AG09309 (cell line): ENCODE measurements around the gene BRAP.
"Not testable (repeated sequence)": the region's sequence is repeated elsewhere in the genome, so short reads cannot be mapped to it uniquely, and the experiment has no call there.

ENCODE experiments used
- DNase-seq: peaks from one replicate; pipeline ENCODE4 v3.0.0-alpha.2; 2010; ENCODE audit warnings: low read depth
- H3K4me3 ChIP-seq: 2 replicates; pipeline ENCODE4 v1.5.1; 2011; ENCODE audit warnings: mild to moderate bottlenecking, low read depth, low read length, moderate library complexity; ENCODE audit not compliant: control insufficient read depth
- CTCF ChIP-seq: IDR thresholded peaks from 2 replicates; pipeline ENCODE4 v1.5.1; 2011; ENCODE audit warnings: mild to moderate bottlenecking, low read depth, low read length, inconsistent platforms; ENCODE audit not compliant: insufficient read depth, control insufficient read depth; ENCODE audit errors: missing control alignments

BRAP gene

GRCh38 chr12:111720457-111720856, 34.7 kb upstream of the BRAP start:
- DNase-seq, result no peak
- H3K4me3 ChIP-seq, result no peak overlapping the region
- no peak for TF ChIP-seq CTCF

GRCh38 chr12:111719316-111719715, 33.6 kb upstream of the BRAP start:
- not testable (repeated sequence) for H3K4me3 ChIP-seq, DNase-seq

GRCh38 chr12:111715279-111715678, 29.5 kb upstream of the BRAP start:
- DNase-seq, result no peak
- H3K4me3 ChIP-seq, result no peak overlapping the region
- no peak for TF ChIP-seq CTCF

DNA sequence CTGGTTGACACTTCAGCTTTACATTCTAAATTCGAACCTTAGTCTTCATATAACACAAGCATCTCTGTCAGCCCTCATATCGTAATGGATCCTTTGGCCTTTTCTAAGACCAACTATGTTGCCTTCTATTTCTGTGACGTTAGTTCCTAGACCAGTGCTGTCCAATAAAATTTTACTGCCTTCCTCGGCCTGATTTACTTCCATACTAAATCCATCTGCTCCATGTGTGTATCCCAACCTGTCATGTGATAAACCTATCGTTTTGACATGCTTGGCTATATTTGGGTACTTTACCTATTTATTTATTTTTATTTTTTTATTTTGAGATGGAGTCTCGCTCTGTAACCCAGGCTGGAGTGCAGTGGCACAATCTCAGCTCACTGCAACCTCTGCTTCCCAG, 20.4 kb upstream of the BRAP start:
- no peak for TF ChIP-seq CTCF
- DNase-seq, result no peak
- H3K4me3 ChIP-seq, result no peak overlapping the region

- H3K4me3 ChIP-seq, result no peak overlapping the region
- no peak for DNase-seq
- TF ChIP-seq CTCF, result no peak
Observed at GRCh38 chr12:111705672-111706071, 19.9 kb upstream of the BRAP start.

DNA sequence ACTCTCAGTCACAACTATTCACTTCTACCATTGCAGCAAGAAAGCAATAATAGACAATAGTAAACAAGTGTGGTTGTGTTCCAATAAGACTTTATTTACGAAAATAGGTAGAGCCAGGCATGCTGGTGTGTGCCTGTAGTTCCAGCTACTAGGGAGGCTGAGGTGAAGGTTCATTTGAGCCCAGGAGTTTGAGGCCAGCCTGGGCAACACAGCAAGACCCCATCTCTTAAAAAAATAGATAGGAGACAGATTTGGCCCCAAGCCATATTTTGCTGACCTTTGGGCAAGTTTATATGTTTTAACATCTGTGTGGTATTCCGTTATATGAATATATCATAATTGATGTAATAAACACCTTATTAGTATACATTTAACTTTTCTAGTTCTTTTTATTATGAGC, 14.2 kb upstream of the BRAP start:
- no peak for DNase-seq
- no peak for TF ChIP-seq CTCF
- H3K4me3 ChIP-seq, result no peak overlapping the region

DNA sequence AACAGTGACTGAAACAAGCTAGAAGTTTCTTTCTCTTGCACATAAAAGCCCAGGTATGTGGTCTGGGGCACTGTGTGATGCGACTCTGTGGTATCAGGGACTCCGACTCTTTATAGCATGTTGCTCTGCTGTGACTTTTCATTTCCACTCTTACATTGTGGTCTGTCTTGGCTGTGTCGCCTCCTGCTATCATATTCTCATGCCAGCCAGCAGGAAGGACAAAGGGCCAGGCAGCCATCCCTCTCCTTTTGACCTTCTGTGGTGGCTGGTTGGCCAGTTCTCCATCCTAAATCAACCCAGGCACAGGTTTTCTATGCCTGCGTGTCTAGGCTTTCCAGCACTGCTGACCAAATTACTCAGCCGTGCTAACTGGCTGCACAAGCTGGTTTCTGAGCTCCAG, 8.1 kb upstream of the BRAP start:
- no peak for TF ChIP-seq CTCF
- H3K4me3 ChIP-seq, result no peak overlapping the region
- DNase-seq, result no peak
